K562 (cell line): ENCODE results near the gene SH3TC1. TPM values are rescaled to one million over a fixed set of nuclear protein-coding genes. Genes with fewer than 3 reads are reported as not detected.

Experiments
- ATAC-seq: fragments of 200-7000 bp; cut with Tn5 transposase; 3 replicates; pipeline ENCODE4 v1.9.1; 2020; ENCODE audit warnings: moderate library complexity
- BruUV-seq: library from RNA; stranded (reverse); fragments of 400-500 nt; replicated peaks from 2 replicates; lab custom pipeline; 2021; lab: Mats Ljungman, UMichigan
- CTCF ChIA-PET: fragments of 300-600 bp; formaldehyde crosslinking; extraction: SDS; loops from one replicate; lab custom pipeline; 2021; ENCODE audit warnings: low intra/inter-chr PET ratio; lab: Yijun Ruan, JAX
- POLR2A ChIA-PET: fragments of 300-600, 350-650 bp; sonication (Branson Sonifier 250); formaldehyde crosslinking; extraction: SDS; loops from one replicate; lab custom pipeline; 2021; ENCODE audit warnings: antibody characterized with exemption, inconsistent platforms; lab: Yijun Ruan, JAX
- DNase-seq, 4 experiments: peaks; one replicate each; pipeline versions ENCODE4 v3.0.0 to v3.0.0-alpha.2; 2011 to 2018; ENCODE audit warnings: low spot score in 3 of 4, mixed read lengths in 3 of 4; ENCODE audit errors: extremely low read depth in 1 of 4
- FAIRE-seq: peaks from 2 replicates; lab custom pipeline; 2011; peaks lifted over from hg19 to GRCh38; lab: Jason Lieb, UNC
- H2AFZ ChIP-seq: 2 replicates; pipeline ENCODE4 v1.6.0; 2011; ENCODE audit warnings: low read depth, low read length, control low read depth, inconsistent platforms
- H3K27ac ChIP-seq: fragments of 200-600 bp; 3 replicates; pipeline ENCODE4 v1.8.0; 2011; ENCODE audit warnings: low read depth, mild to moderate bottlenecking, control low read depth, inconsistent platforms, low read length, moderate library complexity, mixed read lengths; ENCODE audit errors: extremely low read depth
- H3K27me3 ChIP-seq, 2 experiments: fragments of 300-600 bp in 1 of 2; 2 replicates in 1 of 2; 3 replicates in 1 of 2; pipeline versions ENCODE4 v1.6.0 to v1.8.0; 2011; ENCODE audit warnings: inconsistent platforms in 2 of 2, low read length in 2 of 2, mild to moderate bottlenecking in 1 of 2, mixed read lengths in 1 of 2, moderate library complexity in 1 of 2; ENCODE audit not compliant: control insufficient read depth in 2 of 2, insufficient read depth in 2 of 2
- H3K36me3 ChIP-seq: fragments of 300-600 bp; 3 replicates; pipeline ENCODE4 v1.8.0; 2011; ENCODE audit warnings: mild to moderate bottlenecking, low read length, inconsistent platforms; ENCODE audit not compliant: control insufficient read depth, insufficient read depth
- H3K4me1 ChIP-seq, 2 experiments: fragments of 200-600 bp in 1 of 2; replicated peaks in 1 of 2; 2 replicates in 1 of 2; 3 replicates in 1 of 2; pipeline versions ENCODE4 v1.5.1 to v1.8.0; 2011; ENCODE audit warnings: inconsistent platforms in 2 of 2, low read length in 2 of 2, mild to moderate bottlenecking in 1 of 2, mixed read lengths in 1 of 2, moderate library complexity in 1 of 2; ENCODE audit not compliant: control insufficient read depth in 2 of 2, insufficient read depth in 2 of 2
- H3K4me2 ChIP-seq: 2 replicates; pipeline ENCODE4 v1.6.1; 2011; ENCODE audit warnings: low read length, control low read depth, inconsistent platforms, mixed read lengths; ENCODE audit not compliant: insufficient read depth
- H3K4me3 ChIP-seq: fragments of 200-600 bp; sonication (generic), shearing (Covaris generic); 2 replicates; pipeline ENCODE4 v1.5.1; 2016; ENCODE audit warnings: control low read depth, inconsistent platforms
- H3K79me2 ChIP-seq: fragments of 200-600 bp; 3 replicates; pipeline ENCODE4 v1.8.0; 2011; ENCODE audit warnings: low read length, inconsistent platforms; ENCODE audit not compliant: control insufficient read depth, insufficient read depth
- H3K9ac ChIP-seq, 2 experiments: 2 replicates each; pipeline versions ENCODE4 v1.6.0 to v1.6.1; 2011; ENCODE audit warnings: low read depth in 2 of 2, low read length in 2 of 2, control low read depth in 1 of 2, inconsistent platforms in 1 of 2, mild to moderate bottlenecking in 1 of 2, mixed read lengths in 1 of 2; ENCODE audit not compliant: insufficient read depth in 1 of 2
- H3K9me1 ChIP-seq: one replicate; pipeline ENCODE4 v1.6.0; 2011; ENCODE audit warnings: inconsistent platforms, mild to moderate bottlenecking, low read length, moderate library complexity; ENCODE audit not compliant: control insufficient read depth, insufficient read depth
- H3K9me3 ChIP-seq: replicated peaks from 2 replicates; pipeline ENCODE4 v1.5.1; 2011; ENCODE audit warnings: low read depth, low read length, inconsistent platforms; ENCODE audit not compliant: control insufficient read depth, insufficient read depth
- H4K20me1 ChIP-seq: replicated peaks from 2 replicates; pipeline ENCODE4 v1.6.1; 2011; ENCODE audit warnings: low read length, inconsistent platforms, mixed read lengths; ENCODE audit not compliant: control insufficient read depth, insufficient read depth
- BCOR ChIP-seq: fragments of 450-650 bp; IDR thresholded peaks from 2 replicates; pipeline ENCODE4 v1.6.1; 2016
- NBN ChIP-seq: fragments of 450-650 bp; IDR thresholded peaks from 2 replicates; pipeline ENCODE4 v1.6.1; 2016; ENCODE audit warnings: low read depth, mild to moderate bottlenecking
- RAD21 ChIP-seq, 2 experiments: fragments of 250-450 bp in 1 of 2; fragments of 450-650 bp in 1 of 2; sonication (Bioruptor Pico) in 1 of 2; formaldehyde crosslinking in 1 of 2; IDR thresholded peaks in 1 of 2; conservative IDR thresholded peaks in 1 of 2; 2 replicates each; pipeline versions ENCODE4 v1.4.0 to v1.8.0; 2020 to 2022; ENCODE audit warnings: mild to moderate bottlenecking in 2 of 2, moderate library complexity in 1 of 2
- REST ChIP-seq, 2 experiments: fragments of 450-650 bp; formaldehyde crosslinking in 1 of 2; IDR thresholded peaks; 2 replicates each; pipeline versions ENCODE4 v1.4.0 to v1.6.1; 2014 to 2020; ENCODE audit warnings: mild to moderate bottlenecking in 2 of 2, borderline replicate concordance in 1 of 2, low read depth in 1 of 2
- SMAD3 ChIP-seq: fragments of 450-650 bp; formaldehyde crosslinking; conservative IDR thresholded peaks from 2 replicates; pipeline ENCODE4 v1.4.0; 2020; ENCODE audit warnings: mild to moderate bottlenecking
- SRF ChIP-seq, 2 experiments: fragments of 250-450, 450-650 bp in 1 of 2; sonication (Bioruptor Pico) in 1 of 2; sonication (generic) in 1 of 2; formaldehyde crosslinking; IDR thresholded peaks; 2 replicates each; pipeline versions ENCODE4 v1.5.0 to v1.5.1; 2020 to 2022; ENCODE audit warnings: mild to moderate bottlenecking in 1 of 2, missing genetic modification reagents in 1 of 2
- SUPT5H ChIP-seq: fragments of 450-650 bp; IDR thresholded peaks from 2 replicates; pipeline ENCODE4 v1.6.1; 2016
- ZFP36 ChIP-seq: fragments of 150-350 bp; IDR thresholded peaks from 2 replicates; pipeline ENCODE4 v1.6.1; 2018; ENCODE audit warnings: low read length, low read depth; ENCODE audit not compliant: partially characterized antibody
- ZNF436 ChIP-seq: fragments of 250-450, 450-650 bp; sonication (Bioruptor Pico); formaldehyde crosslinking; IDR thresholded peaks from 2 replicates; pipeline ENCODE4 v1.7.0; 2020; ENCODE audit warnings: mild to moderate bottlenecking
- WGBS: fragments of 100-300 bp; shearing (Covaris generic); methylation state at CpG from one replicate; pipeline ENCODE4 v1.1.6; 2016; ENCODE audit warnings: low coverage, mixed read lengths; ENCODE audit not compliant: insufficient coverage; ENCODE audit errors: missing lambda C conversion rate; 5-methylcytosine and 5-hydroxymethylcytosine counted together
- in situ Hi-C: fragments of 300-500 bp; cut with MboI; formaldehyde crosslinking; loops from 4 replicates; pipeline ENCODE4 v1.15.0; 2018; ENCODE audit warnings: inconsistent platforms, mixed read lengths
- intact Hi-C: fragments of 100-400 bp; cut with micrococcal nuclease; formaldehyde crosslinking; loops from 2 replicates; pipeline ENCODE4 v1.14.2; 2022
- polyA plus RNA-seq, 8 experiments: library from polyadenylated mRNA; depleted of rRNA in 4 of 8; stranded (reverse) in 5 of 8; unstranded in 3 of 8; fragments of >200 nt; fragmentation: Nextera tagmentation in 2 of 8; fragmentation: Illumina TruSeq in 1 of 8; extraction: Ambion mirVana in 2 of 8; extraction: Trizol in 1 of 8; gene quantifications; 2 replicates each; pipeline versions ENCODE4 v1.2.1 to v1.2.3, GENCODE V29; 2011 to 2014; ENCODE audit warnings: inconsistent platforms in 1 of 8, missing spikeins in 1 of 8
- total RNA-seq, 7 experiments: library from RNA; depleted of rRNA in 6 of 7; stranded (reverse); fragments of >200 nt in 6 of 7; fragmentation: Illumina TruSeq in 2 of 7; extraction: Trizol in 2 of 7; gene quantifications; 2 replicates each; pipeline versions ENCODE4 v1.2.1 to v1.2.3, GENCODE V29; 2011 to 2021; ENCODE audit warnings: low replicate concordance in 1 of 7

Gene SH3TC1
- total and polyA plus RNA-seq, 9 of the 15 experiments (the other 6 are each of a cell fraction or from before 2014, with no cell fraction given) = 0.04 to 2.1 (median 0.48) TPM; not detected in 1

GRCh38 chr4:8192748-8193738, 6.0 kb upstream of the SH3TC1 start:
- ChIA-PET POLR2A (no interaction called here), CTCF (interaction anchor here (0.6 to 2.5 kb wide), 3 partner anchors 15 to 200 kb away, joined by 3 to 18 read pairs (median 6); no protein-coding TSS in a partner anchor)
- peak; percentile 29 for FAIRE-seq
- no peak overlapping the region for H3K27ac ChIP-seq
- in situ Hi-C loops (no loop called here), intact Hi-C loops (no loop called here)
- 32% methylated on average over 18 of the region's 18 CpGs for WGBS
- no peak overlapping the region for H3K9ac ChIP-seq
- no peak overlapping the region for H3K4me2 ChIP-seq
- H3K9me1 ChIP-seq = no peaks in the 10 kb centered on the region
- no peaks in the 10 kb centered on the region; the same call in 1 of the 2 replicates for H4K20me1 ChIP-seq
- BruUV-seq = no TSS peak
- H3K4me1 ChIP-seq = peaks cover 2 to 25% of the 10 kb centered on the region in 2 experiments; a peak in 2 of 5 replicates
- no peaks in the 10 kb centered on the region for H3K36me3 ChIP-seq
- H3K27me3 ChIP-seq = peaks cover 0 to 59% of the 10 kb centered on the region in 2 experiments; a peak in 2 of 5 replicates
- H2AFZ ChIP-seq = no peak overlapping the region
- H3K4me3 ChIP-seq = no peak overlapping the region
- no peaks in the 10 kb centered on the region for H3K9me3 ChIP-seq
- DNase-seq = peak in 1 of 4 experiments; percentile 18
- ATAC-seq = peak; percentile 48
- no peaks in the 10 kb centered on the region for H3K79me2 ChIP-seq
- TF ChIP-seq ZFP36 (peak; percentile 98), SRF (CRISPR knock-in tag; IDR thresholded peaks at IDR 0.05) (peak in 1 of 2 experiments; percentile 41; a peak in 1 of 4 replicates), ZNF436 (CRISPR knock-in tag) (peak; percentile 87), RAD21 (CRISPR knock-in tag; conservative IDR thresholded peaks at IDR 0.05 in 1 of 2, IDR thresholded peaks at IDR 0.05 in 1 of 2) (peak; percentile 35 to 62; a peak in 3 of 4 replicates), SMAD3 (CRISPR knock-in tag) (no peak), SUPT5H (no peak), NBN (no peak), REST (IDR thresholded peaks at IDR 0.05; ENCODE audit: borderline replicate concordance) (peak; percentile 25; the same call in 1 of the 2 replicates), REST (CRISPR knock-in tag; IDR thresholded peaks at IDR 0.05; ENCODE audit: low read depth) (no peak), BCOR (peak; percentile 55)
